K562 (cell line): Measurements from ENCODE around the gene MED22. TPM values are rescaled to one million over a fixed set of nuclear protein-coding genes. Genes with fewer than 3 reads are reported as not detected.

Experiments used
- C11orf30 ChIP-seq: fragments of 450-650 bp; IDR thresholded peaks from 2 replicates; pipeline ENCODE4 v1.6.1; 2016; ENCODE audit warnings: low read depth, mild to moderate bottlenecking
- ERF ChIP-seq: fragments of 450-650 bp; formaldehyde crosslinking; IDR thresholded peaks from 2 replicates; pipeline ENCODE4 v1.4.0; 2020; ENCODE audit warnings: mild to moderate bottlenecking, mixed read lengths
- ETV1 ChIP-seq: fragments of 450-650 bp; conservative IDR thresholded peaks from 2 replicates; pipeline ENCODE4 v1.6.1; 2016; ENCODE audit warnings: missing genetic modification characterization, control low read depth, low read depth, missing compliant biosample characterization
- GTF2A2 ChIP-seq: IDR thresholded peaks from 2 replicates; pipeline ENCODE4 v1.6.1; 2016; ENCODE audit warnings: mild to moderate bottlenecking, missing genetic modification characterization, missing compliant biosample characterization
- GTF2E2 ChIP-seq: fragments of 200-800 bp; sonication (Bioruptor generic); IDR thresholded peaks from 2 replicates; pipeline ENCODE4 v1.6.1; 2016; ENCODE audit warnings: missing genetic modification characterization, missing compliant biosample characterization
- KLF16 ChIP-seq: IDR thresholded peaks from 2 replicates; pipeline ENCODE4 v1.6.1; 2016; ENCODE audit warnings: antibody characterized with exemption
- MTA3 ChIP-seq: fragments of 450-650 bp; formaldehyde crosslinking; IDR thresholded peaks from 2 replicates; pipeline ENCODE4 v1.6.1; 2017; ENCODE audit warnings: mild to moderate bottlenecking, borderline replicate concordance
- NFATC3 ChIP-seq: fragments of 450-650 bp; IDR thresholded peaks from 2 replicates; pipeline ENCODE4 v1.6.1; 2017; ENCODE audit warnings: mild to moderate bottlenecking
- NONO ChIP-seq, 2 experiments: fragments of 200-400 bp in 1 of 2; fragments of 450-650 bp in 1 of 2; formaldehyde crosslinking in 1 of 2; IDR thresholded peaks; 2 replicates each; pipeline ENCODE4 v1.6.1; 2017; ENCODE audit warnings: low read depth in 2 of 2, mild to moderate bottlenecking in 2 of 2, moderate library complexity in 2 of 2, low read length in 1 of 2
- PHF20 ChIP-seq: fragments of 450-650 bp; IDR thresholded peaks from 2 replicates; pipeline ENCODE4 v1.6.1; 2018; ENCODE audit not compliant: partially characterized antibody
- PTBP1 ChIP-seq: fragments of 200-400 bp; formaldehyde crosslinking; IDR thresholded peaks from 2 replicates; pipeline ENCODE4 v1.6.1; 2017; ENCODE audit warnings: low read depth, low read length
- SMARCB1 ChIP-seq: IDR thresholded peaks from 2 replicates; pipeline ENCODE4 v1.6.1; 2011; ENCODE audit warnings: improper control_type of control experiment, low read depth; ENCODE audit not compliant: insufficient read length
- TRIM24 ChIP-seq, 2 experiments: fragments of 450-650 bp; IDR thresholded peaks; 2 replicates each; pipeline ENCODE4 v1.6.1; 2016
- ZNF239 ChIP-seq: fragments of 250-450 bp; sonication (Bioruptor Pico); IDR thresholded peaks from 2 replicates; pipeline ENCODE4 v1.4.0; 2020; ENCODE audit warnings: mild to moderate bottlenecking
- ZNF444 ChIP-seq: fragments of 250-450 bp; sonication (Bioruptor Pico); IDR thresholded peaks from 2 replicates; pipeline ENCODE4 v1.4.0; 2020; ENCODE audit warnings: mild to moderate bottlenecking, moderate library complexity
- polyA plus RNA-seq, 8 experiments: library from polyadenylated mRNA; depleted of rRNA in 4 of 8; stranded (reverse) in 5 of 8; unstranded in 3 of 8; fragments of >200 nt; fragmentation: Nextera tagmentation in 2 of 8; fragmentation: Illumina TruSeq in 1 of 8; extraction: Ambion mirVana in 2 of 8; extraction: Trizol in 1 of 8; gene quantifications; 2 replicates each; pipeline versions ENCODE4 v1.2.1 to v1.2.3, GENCODE V29; 2011 to 2014; ENCODE audit warnings: inconsistent platforms in 1 of 8, missing spikeins in 1 of 8
- total RNA-seq, 7 experiments: library from RNA; depleted of rRNA in 6 of 7; stranded (reverse); fragments of >200 nt in 6 of 7; fragmentation: Illumina TruSeq in 2 of 7; extraction: Trizol in 2 of 7; gene quantifications; 2 replicates each; pipeline versions ENCODE4 v1.2.1 to v1.2.3, GENCODE V29; 2011 to 2021; ENCODE audit warnings: low replicate concordance in 1 of 7
- TF ChIP-seq, protein P1 (sequence below): fragments of 450-650 bp; formaldehyde crosslinking; IDR thresholded peaks from 2 replicates; pipeline ENCODE4 v1.4.0; 2020; ENCODE audit warnings: mild to moderate bottlenecking, moderate library complexity
- TF ChIP-seq, protein P2 (sequence below): fragments of 450-650 bp; IDR thresholded peaks from 2 replicates; pipeline ENCODE4 v1.6.1; 2016; ENCODE audit warnings: borderline replicate concordance
- TF ChIP-seq, protein P3 (sequence below): fragments of 250-450 bp; sonication (Bioruptor Pico); IDR thresholded peaks from 2 replicates; pipeline ENCODE4 v1.8.0; 2021; ENCODE audit warnings: borderline replicate concordance, mild to moderate bottlenecking, moderate library complexity; ENCODE audit not compliant: poor library complexity, severe bottlenecking
- TF ChIP-seq, protein P4 (sequence below): fragments of 450-650 bp; formaldehyde crosslinking; IDR thresholded peaks from 2 replicates; pipeline ENCODE4 v1.4.0; 2022; ENCODE audit warnings: missing genetic modification characterization
- TF ChIP-seq, protein P5 (sequence below): fragments of 250-450 bp; sonication (Bioruptor Pico); IDR thresholded peaks from 2 replicates; pipeline ENCODE4 v1.5.0; 2022; ENCODE audit warnings: mild to moderate bottlenecking

The MED22 gene
- total and polyA plus RNA-seq, 9 of the 15 experiments (the other 6 are each of a cell fraction or from before 2014, with no cell fraction given): 0.73 to 35.6 (median 22.3) TPM

DNA sequence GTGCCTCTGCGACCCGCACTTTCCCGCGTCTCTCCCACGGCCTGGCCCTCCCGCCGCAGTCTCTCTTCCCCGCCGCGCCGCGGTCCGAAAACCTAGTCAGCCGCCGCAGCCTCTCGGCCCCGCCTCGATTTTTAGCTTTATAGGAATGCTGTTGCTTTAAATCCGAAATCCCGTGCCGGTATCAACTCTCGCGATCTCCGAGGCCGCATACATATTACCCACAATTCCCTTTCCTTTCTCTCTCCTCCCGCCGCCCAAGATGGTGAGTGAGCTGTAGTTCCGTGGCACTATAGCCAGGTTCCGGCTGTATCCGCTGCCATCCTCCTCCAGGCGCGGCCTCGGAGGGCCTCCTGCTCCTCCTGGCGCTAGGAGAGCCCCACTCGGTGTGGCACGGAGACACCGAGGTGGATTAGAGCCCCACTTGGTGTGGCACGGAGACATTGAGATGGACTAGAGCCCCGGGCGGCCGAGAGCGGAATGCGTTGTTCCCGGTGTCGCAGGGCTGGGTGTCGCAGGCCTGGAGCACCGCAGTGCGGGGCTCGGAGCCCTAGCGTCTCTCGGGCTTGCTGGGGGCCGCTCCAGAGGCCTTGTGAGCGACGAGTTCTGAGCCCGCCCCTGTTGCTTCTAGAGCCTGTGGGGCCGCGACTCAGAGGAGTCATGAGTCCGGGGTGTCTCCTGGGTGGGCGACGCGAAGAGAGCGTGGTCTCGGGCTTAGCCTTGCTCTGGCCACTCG lies at the start of gene MED22, which contains the start of gene RPL7A (continued):
- TF ChIP-seq, protein P1, sequence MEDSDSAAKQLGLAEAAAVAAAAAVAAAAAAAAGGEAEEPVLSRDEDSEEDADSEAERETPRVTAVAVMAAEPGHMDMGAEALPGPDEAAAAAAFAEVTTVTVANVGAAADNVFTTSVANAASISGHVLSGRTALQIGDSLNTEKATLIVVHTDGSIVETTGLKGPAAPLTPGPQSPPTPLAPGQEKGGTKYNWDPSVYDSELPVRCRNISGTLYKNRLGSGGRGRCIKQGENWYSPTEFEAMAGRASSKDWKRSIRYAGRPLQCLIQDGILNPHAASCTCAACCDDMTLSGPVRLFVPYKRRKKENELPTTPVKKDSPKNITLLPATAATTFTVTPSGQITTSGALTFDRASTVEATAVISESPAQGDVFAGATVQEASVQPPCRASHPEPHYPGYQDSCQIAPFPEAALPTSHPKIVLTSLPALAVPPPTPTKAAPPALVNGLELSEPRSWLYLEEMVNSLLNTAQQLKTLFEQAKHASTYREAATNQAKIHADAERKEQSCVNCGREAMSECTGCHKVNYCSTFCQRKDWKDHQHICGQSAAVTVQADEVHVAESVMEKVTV (CRISPR knock-in tag): peak; percentile 34; the same call in 1 of the 2 replicates
- TF ChIP-seq PTBP1: 0 out of 2 replicates have a peak, but pooled peaks have one; percentile 42
- TF ChIP-seq, protein P2, sequence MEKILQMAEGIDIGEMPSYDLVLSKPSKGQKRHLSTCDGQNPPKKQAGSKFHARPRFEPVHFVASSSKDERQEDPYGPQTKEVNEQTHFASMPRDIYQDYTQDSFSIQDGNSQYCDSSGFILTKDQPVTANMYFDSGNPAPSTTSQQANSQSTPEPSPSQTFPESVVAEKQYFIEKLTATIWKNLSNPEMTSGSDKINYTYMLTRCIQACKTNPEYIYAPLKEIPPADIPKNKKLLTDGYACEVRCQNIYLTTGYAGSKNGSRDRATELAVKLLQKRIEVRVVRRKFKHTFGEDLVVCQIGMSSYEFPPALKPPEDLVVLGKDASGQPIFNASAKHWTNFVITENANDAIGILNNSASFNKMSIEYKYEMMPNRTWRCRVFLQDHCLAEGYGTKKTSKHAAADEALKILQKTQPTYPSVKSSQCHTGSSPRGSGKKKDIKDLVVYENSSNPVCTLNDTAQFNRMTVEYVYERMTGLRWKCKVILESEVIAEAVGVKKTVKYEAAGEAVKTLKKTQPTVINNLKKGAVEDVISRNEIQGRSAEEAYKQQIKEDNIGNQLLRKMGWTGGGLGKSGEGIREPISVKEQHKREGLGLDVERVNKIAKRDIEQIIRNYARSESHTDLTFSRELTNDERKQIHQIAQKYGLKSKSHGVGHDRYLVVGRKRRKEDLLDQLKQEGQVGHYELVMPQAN: peak; percentile 73; the same call in 1 of the 2 replicates
- TF ChIP-seq SMARCB1: no peak
- TF ChIP-seq, protein P3, sequence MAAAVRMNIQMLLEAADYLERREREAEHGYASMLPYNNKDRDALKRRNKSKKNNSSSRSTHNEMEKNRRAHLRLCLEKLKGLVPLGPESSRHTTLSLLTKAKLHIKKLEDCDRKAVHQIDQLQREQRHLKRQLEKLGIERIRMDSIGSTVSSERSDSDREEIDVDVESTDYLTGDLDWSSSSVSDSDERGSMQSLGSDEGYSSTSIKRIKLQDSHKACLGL (CRISPR knock-in tag): no peak
- TF ChIP-seq, protein P4, sequence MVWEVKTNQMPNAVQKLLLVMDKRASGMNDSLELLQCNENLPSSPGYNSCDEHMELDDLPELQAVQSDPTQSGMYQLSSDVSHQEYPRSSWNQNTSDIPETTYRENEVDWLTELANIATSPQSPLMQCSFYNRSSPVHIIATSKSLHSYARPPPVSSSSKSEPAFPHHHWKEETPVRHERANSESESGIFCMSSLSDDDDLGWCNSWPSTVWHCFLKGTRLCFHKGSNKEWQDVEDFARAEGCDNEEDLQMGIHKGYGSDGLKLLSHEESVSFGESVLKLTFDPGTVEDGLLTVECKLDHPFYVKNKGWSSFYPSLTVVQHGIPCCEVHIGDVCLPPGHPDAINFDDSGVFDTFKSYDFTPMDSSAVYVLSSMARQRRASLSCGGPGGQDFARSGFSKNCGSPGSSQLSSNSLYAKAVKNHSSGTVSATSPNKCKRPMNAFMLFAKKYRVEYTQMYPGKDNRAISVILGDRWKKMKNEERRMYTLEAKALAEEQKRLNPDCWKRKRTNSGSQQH (CRISPR knock-in tag): peak; percentile 70; the same call in 1 of the 2 replicates
- no peak for TF ChIP-seq NONO (IDR thresholded peaks at IDR 0.05; ENCODE audit: low read depth in 2 of 2, low read length in 1 of 2)
- TF ChIP-seq, protein P5, sequence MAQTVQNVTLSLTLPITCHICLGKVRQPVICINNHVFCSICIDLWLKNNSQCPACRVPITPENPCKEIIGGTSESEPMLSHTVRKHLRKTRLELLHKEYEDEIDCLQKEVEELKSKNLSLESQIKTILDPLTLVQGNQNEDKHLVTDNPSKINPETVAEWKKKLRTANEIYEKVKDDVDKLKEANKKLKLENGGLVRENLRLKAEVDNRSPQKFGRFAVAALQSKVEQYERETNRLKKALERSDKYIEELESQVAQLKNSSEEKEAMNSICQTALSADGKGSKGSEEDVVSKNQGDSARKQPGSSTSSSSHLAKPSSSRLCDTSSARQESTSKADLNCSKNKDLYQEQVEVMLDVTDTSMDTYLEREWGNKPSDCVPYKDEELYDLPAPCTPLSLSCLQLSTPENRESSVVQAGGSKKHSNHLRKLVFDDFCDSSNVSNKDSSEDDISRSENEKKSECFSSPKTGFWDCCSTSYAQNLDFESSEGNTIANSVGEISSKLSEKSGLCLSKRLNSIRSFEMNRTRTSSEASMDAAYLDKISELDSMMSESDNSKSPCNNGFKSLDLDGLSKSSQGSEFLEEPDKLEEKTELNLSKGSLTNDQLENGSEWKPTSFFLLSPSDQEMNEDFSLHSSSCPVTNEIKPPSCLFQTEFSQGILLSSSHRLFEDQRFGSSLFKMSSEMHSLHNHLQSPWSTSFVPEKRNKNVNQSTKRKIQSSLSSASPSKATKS: no peak
- peak; percentile 68; the same call in 1 of the 2 replicates for TF ChIP-seq MTA3
- TF ChIP-seq TRIM24 (IDR thresholded peaks at IDR 0.05): peak in 1 of 2 experiments; percentile 73; a peak in 2 of 4 replicates
- no peak for TF ChIP-seq KLF16
- peak; percentile 57 for TF ChIP-seq ERF (CRISPR knock-in tag)
- peak; percentile 89 for TF ChIP-seq PHF20
- 0 out of 2 replicates have a peak, but pooled peaks have one; percentile 10 for TF ChIP-seq ZNF444 (CRISPR knock-in tag)
- TF ChIP-seq C11orf30: peak; percentile 62
- peak; percentile 91 for TF ChIP-seq GTF2E2
- TF ChIP-seq GTF2A2 (tag): peak; percentile 59; the same call in 1 of the 2 replicates
- TF ChIP-seq NFATC3: 0 out of 2 replicates have a peak, but pooled peaks have one; percentile 62
- TF ChIP-seq ZNF239: 0 out of 2 replicates have a peak, but pooled peaks have one; percentile 15
- TF ChIP-seq ETV1 (tag): peak; percentile 51; the same call in 1 of the 2 replicates
